Activated naive CD8-positive, alpha-beta T cell treated with anti-CD3 and anti-CD28 coated beads, Interleukin-2, amount 50 U/mL, for 16 hours (primary cell): Measurements from ENCODE around the gene HLA-DPB1.

Experiments
- DNase-seq: peaks from one replicate; pipeline ENCODE4 v3.0.0-alpha.2; 2020; ENCODE audit warnings: low read depth, low spot score

Gene HLA-DPB1

GRCh38 chr6:33103776-33104175 is 28.0 kb downstream of the HLA-DPB1 start:
- no peak for DNase-seq

- DNase-seq, result no peak
These were observed 29.1 kb downstream of the HLA-DPB1 start for GRCh38 chr6:33104887-33105286.

GRCh38 chr6:33105386-33105785 is 29.6 kb downstream of the HLA-DPB1 start:
- DNase-seq, result no peak

GRCh38 chr6:33105916-33106871 is 30.4 kb downstream of the HLA-DPB1 start:
- DNase-seq, result no peak

GRCh38 chr6:33107641-33108040 is 31.9 kb downstream of the HLA-DPB1 start:
- no peak for DNase-seq

- no peak for DNase-seq
These were observed 32.5 kb downstream of the HLA-DPB1 start for GRCh38 chr6:33108307-33108706.

- no peak for DNase-seq
These were observed 36.4 kb downstream of the HLA-DPB1 start for GRCh38 chr6:33112148-33112547.

- DNase-seq, result no peak
These were observed 38.0 kb downstream of the HLA-DPB1 start for GRCh38 chr6:33113755-33114154.

GRCh38 chr6:33114406-33114805 is 38.6 kb downstream of the HLA-DPB1 start:
- no peak for DNase-seq

- no peak for DNase-seq
These were observed 40.6 kb downstream of the HLA-DPB1 start for GRCh38 chr6:33116417-33116816.

GRCh38 chr6:33116841-33117711 is 41.3 kb downstream of the HLA-DPB1 start:
- DNase-seq, result no peak

GRCh38 chr6:33117811-33118277 is 42.1 kb downstream of the HLA-DPB1 start:
- DNase-seq, result no peak

- no peak for DNase-seq
These were observed 42.8 kb downstream of the HLA-DPB1 start for GRCh38 chr6:33118525-33119123.

- no peak for DNase-seq
These were observed 44.2 kb downstream of the HLA-DPB1 start for GRCh38 chr6:33120001-33120400.

- no peak for DNase-seq
These were observed 47.4 kb downstream of the HLA-DPB1 start for GRCh38 chr6:33123181-33123580.

GRCh38 chr6:33123732-33124524 is 48.1 kb downstream of the HLA-DPB1 start:
- DNase-seq, result no peak

GRCh38 chr6:33124525-33124901 is 48.7 kb downstream of the HLA-DPB1 start:
- no peak for DNase-seq

GRCh38 chr6:33124947-33125346 is 49.2 kb downstream of the HLA-DPB1 start:
- DNase-seq, result no peak

GRCh38 chr6:33126101-33126714 is 50.4 kb downstream of the HLA-DPB1 start:
- peak; percentile 27 for DNase-seq

- DNase-seq, result no peak
These were observed 52.5 kb downstream of the HLA-DPB1 start for GRCh38 chr6:33128318-33128717.

GRCh38 chr6:33132081-33132524 is 56.3 kb downstream of the HLA-DPB1 start:
- no peak for DNase-seq
